GM12878 (cell line): ENCODE data around the gene NCAPH2. TPM values are rescaled to one million over a fixed set of nuclear protein-coding genes. Genes with fewer than 3 reads are reported as not detected.

Experiments used
- CHD2 ChIP-seq: IDR thresholded peaks from 2 replicates; pipeline ENCODE4 v1.6.1; 2011; ENCODE audit warnings: low read depth, low read length, improper control_type of control experiment, borderline replicate concordance
- GATAD2B ChIP-seq: fragments of 450-650 bp; conservative IDR thresholded peaks from 2 replicates; pipeline ENCODE4 v1.6.1; 2017; ENCODE audit warnings: low read depth, mild to moderate bottlenecking, moderate library complexity
- HCFC1 ChIP-seq: fragments of 150-350 bp; IDR thresholded peaks from 2 replicates; pipeline ENCODE4 v1.6.1; 2014; ENCODE audit warnings: low read length
- MYC ChIP-seq: IDR thresholded peaks from 2 replicates; pipeline ENCODE4 v1.6.1; 2011; ENCODE audit warnings: mild to moderate bottlenecking, low read length, moderate library complexity, inconsistent platforms; ENCODE audit not compliant: insufficient read depth, insufficient replicate concordance, insufficient read length, severe bottlenecking
- RFX5 ChIP-seq: IDR thresholded peaks from 2 replicates; pipeline ENCODE4 v1.6.1; 2011; ENCODE audit warnings: low read depth, low read length, improper control_type of control experiment
- SMC3 ChIP-seq: IDR thresholded peaks from 2 replicates; pipeline ENCODE4 v1.6.1; 2011; ENCODE audit warnings: low read length, improper control_type of control experiment, borderline replicate concordance
- SP1 ChIP-seq: IDR thresholded peaks from one replicate; pipeline ENCODE4 v1.6.1; 2011; ENCODE audit warnings: low read depth, low read length
- polyA plus RNA-seq, 11 experiments: library from polyadenylated mRNA; depleted of rRNA in 4 of 11; unstranded in 6 of 11; stranded (reverse) in 5 of 11; fragments of >200 nt; fragmentation: Nextera tagmentation in 4 of 11; fragmentation: Illumina TruSeq in 1 of 11; extraction: Ambion mirVana in 4 of 11; extraction: Trizol in 1 of 11; gene quantifications; 1 replicate in 1 of 11; 2 replicates in 10 of 11; pipeline versions ENCODE4 v1.2.1 to v1.2.3, GENCODE V29; 2011 to 2016; ENCODE audit warnings: inconsistent platforms in 2 of 11, missing spikeins in 2 of 11, low read depth in 1 of 11
- total RNA-seq, 4 experiments: library from RNA; depleted of rRNA in 3 of 4; stranded (reverse); fragments of >200 nt in 3 of 4; fragmentation: Illumina TruSeq in 1 of 4; extraction: Trizol in 1 of 4; gene quantifications; 2 replicates each; pipeline versions ENCODE4 v1.2.1 to v1.2.3, GENCODE V29; 2013 to 2021
- TF ChIP-seq, protein P1 (sequence below): IDR thresholded peaks from 2 replicates; pipeline ENCODE4 v1.6.1; 2012; ENCODE audit warnings: low read depth, low read length, improper control_type of control experiment
- TF ChIP-seq, protein P2 (sequence below): fragments of 150-350 bp; IDR thresholded peaks from 2 replicates; pipeline ENCODE4 v1.6.1; 2014; ENCODE audit warnings: mild to moderate bottlenecking, low read depth, low read length
- TF ChIP-seq, protein P3 (sequence below): IDR thresholded peaks from 2 replicates; pipeline ENCODE4 v1.6.1; 2012; ENCODE audit warnings: low read length, inconsistent platforms
- TF ChIP-seq, protein P4 (sequence below): IDR thresholded peaks from 2 replicates; pipeline ENCODE4 v1.6.1; 2011; ENCODE audit warnings: mild to moderate bottlenecking, low read depth, low read length, moderate library complexity; ENCODE audit not compliant: insufficient replicate concordance

NCAPH2 gene
- total and polyA plus RNA-seq, 10 of the 15 experiments (the other 5 are each of a cell fraction or from before 2014, with no cell fraction given): 5.0 to 110 (median 59.9) TPM

DNA sequence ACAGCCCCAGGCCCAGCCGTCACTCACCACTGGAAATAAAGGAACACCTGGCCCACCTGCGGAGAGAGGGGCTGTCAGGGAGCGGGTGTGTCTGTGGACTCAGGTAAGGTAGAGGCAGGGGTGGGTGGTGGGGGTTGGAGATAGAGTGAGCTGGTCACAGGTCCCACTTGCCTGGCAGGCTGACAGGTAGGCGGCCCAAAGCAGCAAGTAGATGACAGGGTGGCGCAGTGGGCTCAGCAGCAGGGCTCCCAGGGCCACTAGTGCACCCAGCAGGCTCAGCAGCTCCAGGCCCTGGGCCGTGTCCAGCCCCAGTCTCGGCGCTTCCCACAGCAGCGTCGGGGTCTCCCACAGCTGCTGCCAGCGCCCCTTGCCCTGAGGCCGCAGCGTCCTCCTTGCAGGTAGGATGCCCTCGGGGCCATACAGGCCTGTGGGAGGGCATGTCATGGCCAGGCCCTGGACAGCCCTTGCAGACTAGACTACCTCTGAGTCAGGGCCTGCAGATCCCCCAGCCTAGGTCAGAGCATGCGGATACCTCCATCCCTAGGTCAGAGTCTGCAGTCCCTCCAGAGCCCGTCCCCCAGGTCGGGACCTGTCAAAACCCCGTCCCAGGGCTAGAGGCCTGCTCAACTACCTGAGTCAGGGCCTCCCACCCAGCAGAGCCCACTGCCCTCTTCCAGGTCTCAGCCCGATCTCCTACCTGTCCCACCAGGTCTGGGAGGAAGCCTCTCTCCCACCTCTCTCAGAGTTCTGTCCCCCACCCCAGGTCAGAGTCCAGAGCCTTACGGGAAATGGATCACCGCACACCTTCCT, 1.2 kb upstream of the NCAPH2 start (continued):
- TF ChIP-seq MYC (no peak), SMC3 (no peak), CHD2 (no peak), RFX5 (no peak), SP1 (no peak), HCFC1 (no peak), GATAD2B (no peak)
- TF ChIP-seq, protein P1, sequence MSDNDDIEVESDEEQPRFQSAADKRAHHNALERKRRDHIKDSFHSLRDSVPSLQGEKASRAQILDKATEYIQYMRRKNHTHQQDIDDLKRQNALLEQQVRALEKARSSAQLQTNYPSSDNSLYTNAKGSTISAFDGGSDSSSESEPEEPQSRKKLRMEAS: no peak
- TF ChIP-seq, protein P2, sequence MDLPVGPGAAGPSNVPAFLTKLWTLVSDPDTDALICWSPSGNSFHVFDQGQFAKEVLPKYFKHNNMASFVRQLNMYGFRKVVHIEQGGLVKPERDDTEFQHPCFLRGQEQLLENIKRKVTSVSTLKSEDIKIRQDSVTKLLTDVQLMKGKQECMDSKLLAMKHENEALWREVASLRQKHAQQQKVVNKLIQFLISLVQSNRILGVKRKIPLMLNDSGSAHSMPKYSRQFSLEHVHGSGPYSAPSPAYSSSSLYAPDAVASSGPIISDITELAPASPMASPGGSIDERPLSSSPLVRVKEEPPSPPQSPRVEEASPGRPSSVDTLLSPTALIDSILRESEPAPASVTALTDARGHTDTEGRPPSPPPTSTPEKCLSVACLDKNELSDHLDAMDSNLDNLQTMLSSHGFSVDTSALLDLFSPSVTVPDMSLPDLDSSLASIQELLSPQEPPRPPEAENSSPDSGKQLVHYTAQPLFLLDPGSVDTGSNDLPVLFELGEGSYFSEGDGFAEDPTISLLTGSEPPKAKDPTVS: no peak
- TF ChIP-seq, protein P3, sequence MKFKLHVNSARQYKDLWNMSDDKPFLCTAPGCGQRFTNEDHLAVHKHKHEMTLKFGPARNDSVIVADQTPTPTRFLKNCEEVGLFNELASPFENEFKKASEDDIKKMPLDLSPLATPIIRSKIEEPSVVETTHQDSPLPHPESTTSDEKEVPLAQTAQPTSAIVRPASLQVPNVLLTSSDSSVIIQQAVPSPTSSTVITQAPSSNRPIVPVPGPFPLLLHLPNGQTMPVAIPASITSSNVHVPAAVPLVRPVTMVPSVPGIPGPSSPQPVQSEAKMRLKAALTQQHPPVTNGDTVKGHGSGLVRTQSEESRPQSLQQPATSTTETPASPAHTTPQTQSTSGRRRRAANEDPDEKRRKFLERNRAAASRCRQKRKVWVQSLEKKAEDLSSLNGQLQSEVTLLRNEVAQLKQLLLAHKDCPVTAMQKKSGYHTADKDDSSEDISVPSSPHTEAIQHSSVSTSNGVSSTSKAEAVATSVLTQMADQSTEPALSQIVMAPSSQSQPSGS: no peak
- TF ChIP-seq, protein P4, sequence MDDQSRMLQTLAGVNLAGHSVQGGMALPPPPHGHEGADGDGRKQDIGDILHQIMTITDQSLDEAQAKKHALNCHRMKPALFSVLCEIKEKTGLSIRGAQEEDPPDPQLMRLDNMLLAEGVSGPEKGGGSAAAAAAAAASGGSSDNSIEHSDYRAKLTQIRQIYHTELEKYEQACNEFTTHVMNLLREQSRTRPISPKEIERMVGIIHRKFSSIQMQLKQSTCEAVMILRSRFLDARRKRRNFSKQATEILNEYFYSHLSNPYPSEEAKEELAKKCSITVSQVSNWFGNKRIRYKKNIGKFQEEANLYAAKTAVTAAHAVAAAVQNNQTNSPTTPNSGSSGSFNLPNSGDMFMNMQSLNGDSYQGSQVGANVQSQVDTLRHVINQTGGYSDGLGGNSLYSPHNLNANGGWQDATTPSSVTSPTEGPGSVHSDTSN: no peak
